GM21786 (cell line): ENCODE data around the gene IL13.
A peak's percentile ranks its signal among the peaks of the same experiment; 100 is the strongest.
"Not testable (repeated sequence)": the region's sequence is repeated elsewhere in the genome, so short reads cannot be mapped to it uniquely, and the experiment has no call there.

ENCODE experiments used
- ATAC-seq: cut with Tn5 transposase; IDR thresholded peaks from one replicate; pipeline ENCODE4 v1.9.1; 2021; ENCODE audit not compliant: unreplicated experiment

IL13 gene

GRCh38 chr5:132688536-132689339 is 30.8 kb downstream of the IL13 start:
- peak; percentile 35 for ATAC-seq

GRCh38 chr5:132689513-132689912 is 31.5 kb downstream of the IL13 start:
- ATAC-seq = no peak

- no peak for ATAC-seq
Measured at GRCh38 chr5:132690156-132690555, 32.2 kb downstream of the IL13 start.

- ATAC-seq = not testable (repeated sequence)
Measured at GRCh38 chr5:132691755-132692631, 34.0 kb downstream of the IL13 start.

GRCh38 chr5:132692632-132692967 is 34.6 kb downstream of the IL13 start:
- no peak for ATAC-seq

GRCh38 chr5:132695956-132696355 is 38.0 kb downstream of the IL13 start:
- ATAC-seq = no peak

- ATAC-seq = no peak
Measured at GRCh38 chr5:132704875-132705274, 46.9 kb downstream of the IL13 start.

- no peak for ATAC-seq
Measured at GRCh38 chr5:132708645-132709044, 50.7 kb downstream of the IL13 start.
